ENCODE data around the gene CDHR4. TPM values are rescaled to one million over a fixed set of nuclear protein-coding genes. Genes with fewer than 3 reads are reported as not detected.
"Not testable (repeated sequence)": the region's sequence is repeated elsewhere in the genome, so short reads cannot be mapped to it uniquely, and the experiment has no call there.

The CDHR4 gene
- total RNA-seq, 2 donors from 2014 or later: not detected

- Histone ChIP-seq H3K27ac (ENCODE audit: low read depth, low read length) (no peak overlapping the region), H3K36me3 (ENCODE audit: control insufficient read depth, insufficient read depth, low read length) (peaks cover 60% of the 10 kb centered on the region), H3K9me3 (ENCODE audit: control insufficient read depth, low read length) (no peaks in the 10 kb centered on the region), H3K27me3 (ENCODE audit: control insufficient read depth, insufficient read depth, low read length, poor library complexity, severe bottlenecking) (no peaks in the 10 kb centered on the region), H3K4me3 (ENCODE audit: low read length) (no peak overlapping the region), H3K9ac (ENCODE audit: extremely low read depth, low read length, poor library complexity, severe bottlenecking) (no peak overlapping the region), H3K4me1 (ENCODE audit: control insufficient read depth, insufficient read depth, low read length) (no peaks in the 10 kb centered on the region)
- Mint-ChIP-seq H3K9me3 (no peaks in the 10 kb centered on the region), H3K27ac (no peak overlapping the region), H3K27me3 (ENCODE audit: insufficient read depth) (no peaks in the 10 kb centered on the region), H3K4me3 (no peak overlapping the region), H3K4me1 (peaks cover 3% of the 10 kb centered on the region), H3K36me3 (ENCODE audit: low read depth) (peaks cover 43% of the 10 kb centered on the region)
- no peak for TF ChIP-seq CTCF (conservative IDR thresholded peaks at IDR 0.05)
- WGBS, 2 experiments (ENCODE audit: insufficient coverage in 1 of 2, insufficient read length in 1 of 2): 83 to 96% methylated on average over 3 to 5 of the region's 5 CpGs
- DNase-seq: no peak
Observed at GRCh38 chr3:49779358-49780079, 20.2 kb downstream of the CDHR4 start.

GRCh38 chr3:49776101-49776500, 23.6 kb downstream of the CDHR4 start:
- H3K27ac Mint-ChIP-seq; H3K9me3 ChIP-seq (ENCODE audit: control insufficient read depth, low read length); H3K4me1 ChIP-seq (ENCODE audit: control insufficient read depth, insufficient read depth, low read length); H3K4me3 Mint-ChIP-seq; H3K27me3 ChIP-seq (ENCODE audit: control insufficient read depth, insufficient read depth, low read length, poor library complexity, severe bottlenecking); DNase-seq; H3K27ac ChIP-seq (ENCODE audit: low read depth, low read length); H3K9ac ChIP-seq (ENCODE audit: extremely low read depth, low read length, poor library complexity, severe bottlenecking); H3K9me3 Mint-ChIP-seq; H3K27me3 Mint-ChIP-seq (ENCODE audit: insufficient read depth); H3K4me1 Mint-ChIP-seq; H3K4me3 ChIP-seq (ENCODE audit: low read length): not testable (repeated sequence)
- 97 to 98% methylated on average over 8 of the region's 8 CpGs for WGBS, 2 experiments (ENCODE audit: insufficient coverage in 1 of 2, insufficient read length in 1 of 2)
- H3K36me3 ChIP-seq (ENCODE audit: control insufficient read depth, insufficient read depth, low read length): peaks cover 54% of the 10 kb centered on the region
- peaks cover 34% of the 10 kb centered on the region for H3K36me3 Mint-ChIP-seq (ENCODE audit: low read depth)

GRCh38 chr3:49775538-49775937, 24.1 kb downstream of the CDHR4 start:
- peaks cover 54% of the 10 kb centered on the region for H3K36me3 ChIP-seq (ENCODE audit: control insufficient read depth, insufficient read depth, low read length)
- no peak for TF ChIP-seq CTCF (conservative IDR thresholded peaks at IDR 0.05)
- no peak overlapping the region for H3K4me3 ChIP-seq (ENCODE audit: low read length)
- H3K27ac ChIP-seq (ENCODE audit: low read depth, low read length): no peak overlapping the region
- H3K4me1 ChIP-seq (ENCODE audit: control insufficient read depth, insufficient read depth, low read length): no peaks in the 10 kb centered on the region
- no peaks in the 10 kb centered on the region for H3K27me3 ChIP-seq (ENCODE audit: control insufficient read depth, insufficient read depth, low read length, poor library complexity, severe bottlenecking)
- H3K9me3 ChIP-seq (ENCODE audit: control insufficient read depth, low read length): no peaks in the 10 kb centered on the region
- DNase-seq: no peak
- Mint-ChIP-seq H3K27ac (no peak overlapping the region), H3K36me3 (ENCODE audit: low read depth) (peaks cover 34% of the 10 kb centered on the region), H3K4me3 (no peak overlapping the region), H3K9me3 (no peaks in the 10 kb centered on the region), H3K4me1 (no peaks in the 10 kb centered on the region), H3K27me3 (ENCODE audit: insufficient read depth) (no peaks in the 10 kb centered on the region)
- H3K9ac ChIP-seq (ENCODE audit: extremely low read depth, low read length, poor library complexity, severe bottlenecking): no peak overlapping the region
- WGBS, 2 experiments (ENCODE audit: insufficient coverage in 1 of 2, insufficient read length in 1 of 2): 79% methylated on average over 3 of the region's 3 CpGs; no CpG with 5 or more reads in 1 of the 2 experiments

All from endodermal cell (in vitro differentiated cells).